Activated B cell treated with CpG ODN at 0.5 μM for 24 hours (primary cell): ENCODE results near the gene LCN15. TPM values are rescaled to one million over a fixed set of nuclear protein-coding genes. Genes with fewer than 3 reads are reported as not detected.

Experiments used
- ATAC-seq: fragments of 200-7000 bp; cut with Tn5 transposase; one replicate; pipeline ENCODE4 v1.10.0; 2021; ENCODE audit warnings: low read depth, mild to moderate bottlenecking, moderate library complexity
- CTCF ChIA-PET: fragments of 350-600 bp; sonication (Branson Sonifier 250); formaldehyde crosslinking; loops from one replicate; lab custom pipeline; 2021; ENCODE audit warnings: antibody characterized with exemption; lab: Charles Lee
- POLR2A ChIA-PET: fragments of 350-600 bp; sonication (Branson Sonifier 250); formaldehyde crosslinking; loops from one replicate; lab custom pipeline; 2021; ENCODE audit warnings: antibody characterized with exemption; lab: Charles Lee
- DNase-seq: peaks from one replicate; pipeline ENCODE4 v3.0.0; 2022
- H3K27ac Mint-ChIP-seq: one replicate; pipeline ENCODE4 v1.8.0; 2020; ENCODE audit warnings: mixed read lengths
- H3K27me3 Mint-ChIP-seq: one replicate; pipeline ENCODE4 v1.8.0; 2021; ENCODE audit warnings: mixed read lengths
- H3K36me3 Mint-ChIP-seq: one replicate; pipeline ENCODE4 v1.8.0; 2021; ENCODE audit warnings: low read depth, mixed read lengths
- H3K4me1 Mint-ChIP-seq: one replicate; pipeline ENCODE4 v1.8.0; 2021; ENCODE audit warnings: mixed read lengths
- H3K4me3 Mint-ChIP-seq: one replicate; pipeline ENCODE4 v1.8.0; 2020; ENCODE audit warnings: mild to moderate bottlenecking, mixed read lengths
- H3K9me3 Mint-ChIP-seq: one replicate; pipeline ENCODE4 v1.8.0; 2020; ENCODE audit warnings: mixed read lengths
- intact Hi-C: fragments of 100-400 bp; cut with micrococcal nuclease; formaldehyde crosslinking; loops from one replicate; pipeline ENCODE4 v1.15.1; 2024
- total RNA-seq: library from RNA; stranded (reverse); gene quantifications from 2 replicates; pipeline ENCODE4 v1.2.3, GENCODE V29; 2022
- TF ChIP-seq, protein P1 (sequence below): fragments of 200-600 bp; IDR thresholded peaks from one replicate; pipeline ENCODE4 v1.8.0; 2022; ENCODE audit warnings: antibody characterized with exemption, mild to moderate bottlenecking

The LCN15 gene
- total RNA-seq, 1 donor from 2014 or later: not detected

DNA sequence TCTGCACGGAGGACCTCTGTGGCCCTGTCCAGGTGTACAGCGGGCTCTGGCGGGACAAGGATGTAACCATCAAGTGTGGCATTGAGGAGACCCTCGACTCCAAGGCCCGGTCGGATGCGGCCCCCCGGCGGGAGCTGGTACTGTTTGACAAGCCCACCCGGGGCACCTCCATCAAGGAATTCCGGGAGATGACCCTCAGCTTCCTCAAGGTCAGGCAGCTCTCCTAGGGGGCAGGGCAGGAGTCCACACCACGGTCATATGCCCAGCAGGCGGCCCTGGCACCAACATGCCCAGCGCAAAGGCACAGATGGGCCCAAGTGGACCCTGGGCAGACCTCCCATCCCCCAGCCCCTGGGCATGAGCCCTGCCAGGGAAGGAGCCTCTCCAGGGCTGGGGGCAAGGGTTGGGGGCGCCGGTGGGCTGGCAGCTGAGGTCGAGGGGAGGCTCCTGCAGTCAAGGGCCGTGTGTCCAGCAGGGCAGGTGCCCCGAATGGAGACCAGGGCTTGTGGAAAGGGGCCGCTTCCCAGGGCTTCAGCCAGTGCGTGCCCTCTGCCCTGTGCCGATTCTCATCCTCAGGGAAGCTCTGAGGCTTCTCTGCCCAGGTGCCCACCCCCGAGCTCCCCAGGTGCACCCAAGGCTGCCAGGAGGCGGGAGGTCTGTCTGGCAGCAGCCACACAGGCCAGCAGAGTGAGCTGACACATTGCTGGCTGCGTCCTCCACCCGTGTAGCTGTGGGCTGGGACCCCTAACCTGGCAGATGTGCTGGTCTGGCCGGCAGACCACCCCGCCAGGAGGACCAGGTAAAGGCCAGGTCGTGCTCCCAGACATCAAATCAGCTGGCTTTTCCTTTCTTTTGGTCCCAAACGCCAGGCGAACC is 42.0 kb downstream of the LCN15 start:
- H3K36me3 Mint-ChIP-seq: peaks cover 55% of the 10 kb centered on the region
- DNase-seq (no peak), ATAC-seq (no peak)
- POLR2A ChIA-PET: interaction anchor here (0.5 to 2.1 kb wide), 4 partner anchors 9 to 348 kb away, joined by 3 to 11 read pairs (median 4); partner anchors contain the start of gene SAPCD2
- H3K9me3 Mint-ChIP-seq: no peaks in the 10 kb centered on the region
- H3K27me3 Mint-ChIP-seq: no peaks in the 10 kb centered on the region
- TF ChIP-seq, protein P1, sequence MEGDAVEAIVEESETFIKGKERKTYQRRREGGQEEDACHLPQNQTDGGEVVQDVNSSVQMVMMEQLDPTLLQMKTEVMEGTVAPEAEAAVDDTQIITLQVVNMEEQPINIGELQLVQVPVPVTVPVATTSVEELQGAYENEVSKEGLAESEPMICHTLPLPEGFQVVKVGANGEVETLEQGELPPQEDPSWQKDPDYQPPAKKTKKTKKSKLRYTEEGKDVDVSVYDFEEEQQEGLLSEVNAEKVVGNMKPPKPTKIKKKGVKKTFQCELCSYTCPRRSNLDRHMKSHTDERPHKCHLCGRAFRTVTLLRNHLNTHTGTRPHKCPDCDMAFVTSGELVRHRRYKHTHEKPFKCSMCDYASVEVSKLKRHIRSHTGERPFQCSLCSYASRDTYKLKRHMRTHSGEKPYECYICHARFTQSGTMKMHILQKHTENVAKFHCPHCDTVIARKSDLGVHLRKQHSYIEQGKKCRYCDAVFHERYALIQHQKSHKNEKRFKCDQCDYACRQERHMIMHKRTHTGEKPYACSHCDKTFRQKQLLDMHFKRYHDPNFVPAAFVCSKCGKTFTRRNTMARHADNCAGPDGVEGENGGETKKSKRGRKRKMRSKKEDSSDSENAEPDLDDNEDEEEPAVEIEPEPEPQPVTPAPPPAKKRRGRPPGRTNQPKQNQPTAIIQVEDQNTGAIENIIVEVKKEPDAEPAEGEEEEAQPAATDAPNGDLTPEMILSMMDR: no peak
- intact Hi-C loops: no loop called here
- peaks cover 42% of the 10 kb centered on the region for H3K4me1 Mint-ChIP-seq
- H3K27ac Mint-ChIP-seq: no peak overlapping the region
- H3K4me3 Mint-ChIP-seq: no peak overlapping the region
- CTCF ChIA-PET: interaction anchor here (0.6 kb wide), 1 partner anchor 51 kb away, joined by 3 read pairs; no protein-coding TSS in a partner anchor

DNA sequence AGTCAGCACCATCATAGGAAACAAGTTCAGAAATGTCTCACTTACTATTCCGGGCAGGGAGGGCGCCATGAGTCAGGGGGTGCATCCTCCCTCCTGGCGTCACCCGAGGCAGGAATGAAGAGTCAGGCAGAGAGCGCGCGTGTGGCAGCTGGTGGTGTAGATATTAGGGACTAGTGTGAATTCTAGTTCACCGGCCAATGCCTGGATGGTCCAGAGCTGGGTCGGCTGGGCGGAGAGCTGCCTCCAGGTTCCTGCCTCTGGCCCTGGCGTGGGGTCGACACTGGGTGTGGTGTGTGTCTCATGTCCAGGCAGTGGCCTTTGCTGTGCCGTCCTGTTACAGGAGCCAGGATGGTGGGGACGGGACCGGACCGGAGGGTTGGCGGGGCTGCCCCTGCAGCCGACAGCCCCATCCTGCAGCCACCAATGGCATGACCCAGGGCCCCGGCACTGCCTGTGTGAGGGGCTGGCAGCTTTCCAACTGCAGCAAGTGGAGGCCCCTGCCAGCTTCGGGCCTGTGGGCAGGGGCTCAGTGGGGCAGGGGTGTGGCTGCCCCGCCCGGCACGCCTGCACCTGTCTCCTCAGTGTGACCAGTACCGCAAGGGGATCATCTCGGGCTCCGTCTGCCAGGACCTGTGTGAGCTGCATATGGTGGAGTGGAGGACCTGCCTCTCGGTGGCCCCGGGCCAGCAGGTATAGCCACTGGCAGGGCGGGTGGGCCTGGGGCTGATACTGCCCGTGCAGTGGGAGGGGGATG is 42.8 kb downstream of the LCN15 start:
- CTCF ChIA-PET: no interaction called here
- no peaks in the 10 kb centered on the region for H3K27me3 Mint-ChIP-seq
- POLR2A ChIA-PET: interaction anchor here (0.9 to 2.1 kb wide), 3 partner anchors 8 to 101 kb away, joined by 4 to 11 read pairs (median 4); no protein-coding TSS in a partner anchor
- H3K9me3 Mint-ChIP-seq: no peaks in the 10 kb centered on the region
- H3K4me1 Mint-ChIP-seq: peaks cover 39% of the 10 kb centered on the region
- no peak for ATAC-seq
- no peak overlapping the region for H3K4me3 Mint-ChIP-seq
- peak overlapping the region; percentile 56 for H3K27ac Mint-ChIP-seq
- H3K36me3 Mint-ChIP-seq: peaks cover 49% of the 10 kb centered on the region
- intact Hi-C loops: no loop called here
- no peak for DNase-seq
- TF ChIP-seq, protein P1: no peak

DNA sequence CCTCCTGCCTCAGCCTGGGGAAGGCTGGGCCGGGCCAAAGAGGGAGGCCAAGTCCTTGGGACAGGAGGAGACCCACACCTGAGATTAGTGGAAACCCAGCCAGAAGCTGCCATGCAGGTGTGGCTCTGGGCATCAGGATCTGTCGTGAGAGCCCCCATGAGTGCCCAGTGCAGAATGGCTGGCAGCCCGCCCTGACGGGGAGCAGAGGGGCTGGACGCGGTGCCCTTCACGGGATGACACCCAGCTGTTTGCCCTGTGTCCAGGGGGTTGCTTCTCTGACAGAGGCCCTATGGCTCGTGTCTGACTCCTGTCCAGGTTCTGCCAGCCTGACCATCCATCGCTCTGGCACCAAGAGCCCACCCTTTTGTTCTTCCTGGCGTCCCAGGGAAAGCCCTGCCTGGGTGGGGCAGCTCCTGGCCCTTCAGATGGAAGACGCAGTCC is 43.4 kb downstream of the LCN15 start:
- Mint-ChIP-seq H3K27me3 (peaks cover under 1% of the 10 kb centered on the region), H3K27ac (peak overlapping the region; percentile 56), H3K4me3 (no peak overlapping the region), H3K9me3 (no peaks in the 10 kb centered on the region), H3K4me1 (peaks cover 34% of the 10 kb centered on the region), H3K36me3 (peaks cover 43% of the 10 kb centered on the region)
- CTCF ChIA-PET: no interaction called here
- DNase-seq (no peak), ATAC-seq (no peak)
- TF ChIP-seq, protein P1: no peak
- POLR2A ChIA-PET: interaction anchor here (0.9 to 1.1 kb wide), 2 partner anchors 14 to 102 kb away, joined by 4 read pairs; no protein-coding TSS in a partner anchor
- intact Hi-C loops: no loop called here

DNA sequence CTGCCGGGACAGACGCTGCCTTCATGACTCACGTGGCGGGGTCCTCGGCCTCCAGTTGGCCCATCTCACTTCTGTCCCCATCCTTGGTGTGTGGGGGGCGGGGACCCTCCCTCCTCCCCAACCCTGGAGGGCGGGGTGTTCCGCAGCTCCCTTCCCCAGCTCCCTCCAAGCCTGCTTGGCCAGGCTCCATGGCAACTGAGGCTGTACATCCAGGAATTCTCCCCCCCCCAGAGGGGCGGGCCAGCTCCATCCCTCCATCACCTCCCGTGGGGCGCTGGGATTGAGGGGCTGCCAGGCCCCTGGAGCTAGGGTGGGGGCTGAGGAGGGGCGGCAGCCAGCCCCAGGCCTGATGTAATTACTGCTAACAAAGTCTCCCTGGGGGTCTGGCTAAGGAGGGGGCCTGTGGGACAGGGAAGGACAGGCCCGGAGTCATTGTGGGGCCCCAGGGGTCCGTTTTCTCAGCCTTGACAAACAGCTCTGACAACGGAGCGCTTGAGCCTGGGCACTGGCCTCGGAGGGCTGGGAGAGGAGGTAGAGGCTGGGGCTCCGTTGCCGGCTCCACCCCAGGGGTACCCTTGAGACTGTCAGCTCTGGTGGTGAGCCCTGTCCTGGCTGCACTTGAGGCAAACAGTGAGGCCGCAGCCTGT is 43.9 kb downstream of the LCN15 start:
- ChIA-PET CTCF (no interaction called here), POLR2A (interaction anchor here (8.2 kb wide), 1 partner anchor 8 kb away, joined by 68 read pairs; no protein-coding TSS in a partner anchor)
- no peaks in the 10 kb centered on the region for H3K9me3 Mint-ChIP-seq
- TF ChIP-seq, protein P1: no peak
- intact Hi-C loops: no loop called here
- H3K27ac Mint-ChIP-seq: no peak overlapping the region
- no peak overlapping the region for H3K4me3 Mint-ChIP-seq
- DNase-seq: no peak
- ATAC-seq: no peak
- H3K36me3 Mint-ChIP-seq: peaks cover 38% of the 10 kb centered on the region
- peaks cover 31% of the 10 kb centered on the region for H3K4me1 Mint-ChIP-seq
- H3K27me3 Mint-ChIP-seq: peaks cover 3% of the 10 kb centered on the region
